ENCODE results near the gene POTEM. TPM values are rescaled to one million over a fixed set of nuclear protein-coding genes. Genes with fewer than 3 reads are reported as not detected.
"Not testable (repeated sequence)": the region's sequence is repeated elsewhere in the genome, so short reads cannot be mapped to it uniquely, and the experiment has no call there.

POTEM gene
- total and polyA plus RNA-seq, 2 donors (not counting 3 experiments of a cell fraction or from before 2014, with no cell fraction given) = not detected

- FAIRE-seq; H3K36me3 ChIP-seq (ENCODE audit: control insufficient read depth in 2 of 2, extremely low read depth in 1 of 2, insufficient read depth in 2 of 2, low read length in 2 of 2); H3K9me3 ChIP-seq (replicated peaks; ENCODE audit: control insufficient read depth, insufficient read depth, low read length); H3K9me1 ChIP-seq (replicated peaks; ENCODE audit: control insufficient read depth, extremely low read depth, insufficient read depth, low read length); dilution Hi-C loops (cut with MboI; ENCODE audit: extremely low pct_ligation_motif_present, low sequenced_read_pairs); H3K27me3 ChIP-seq (ENCODE audit: control insufficient read depth in 2 of 2, insufficient read depth in 2 of 2, low read length in 2 of 2); H4K20me1 ChIP-seq (replicated peaks; ENCODE audit: control insufficient read depth, extremely low read depth, insufficient read depth, low read length); H2AFZ ChIP-seq (ENCODE audit: low read depth, low read length); DNase-seq (ENCODE audit: low read depth, low spot score); H3K27ac ChIP-seq (ENCODE audit: insufficient read depth, low read depth, low read length); POLR2A ChIA-PET; H3K4me2 ChIP-seq (ENCODE audit: insufficient read depth, low read length); BruUV-seq (replicated peaks); CTCF ChIA-PET; H3K4me1 ChIP-seq (ENCODE audit: control insufficient read depth, extremely low read depth, insufficient read depth, low read length); H3K4me3 ChIP-seq (replicated peaks in 1 of 3; ENCODE audit: insufficient read depth in 1 of 3, low read depth in 1 of 3, low read length in 3 of 3); H3K9ac ChIP-seq (replicated peaks; ENCODE audit: extremely low read depth, insufficient read depth, low read length); intact Hi-C loops (cut with micrococcal nuclease); H3K79me2 ChIP-seq (ENCODE audit: control insufficient read depth, insufficient read depth, low read length): not testable (repeated sequence)
Measured at GRCh38 chr14:18936848-18937247, 30.4 kb upstream of the POTEM start.

- H3K4me1 ChIP-seq (ENCODE audit: control insufficient read depth, extremely low read depth, insufficient read depth, low read length); H3K27ac ChIP-seq (ENCODE audit: insufficient read depth, low read depth, low read length); dilution Hi-C loops (cut with MboI; ENCODE audit: extremely low pct_ligation_motif_present, low sequenced_read_pairs); H2AFZ ChIP-seq (ENCODE audit: low read depth, low read length); DNase-seq (ENCODE audit: low read depth, low spot score); H3K9me1 ChIP-seq (replicated peaks; ENCODE audit: control insufficient read depth, extremely low read depth, insufficient read depth, low read length); H3K9ac ChIP-seq (replicated peaks; ENCODE audit: extremely low read depth, insufficient read depth, low read length); FAIRE-seq; H3K4me2 ChIP-seq (ENCODE audit: insufficient read depth, low read length); CTCF ChIA-PET; BruUV-seq (replicated peaks); H3K36me3 ChIP-seq (ENCODE audit: control insufficient read depth in 2 of 2, extremely low read depth in 1 of 2, insufficient read depth in 2 of 2, low read length in 2 of 2); H3K9me3 ChIP-seq (replicated peaks; ENCODE audit: control insufficient read depth, insufficient read depth, low read length); H3K27me3 ChIP-seq (ENCODE audit: control insufficient read depth in 2 of 2, insufficient read depth in 2 of 2, low read length in 2 of 2); H4K20me1 ChIP-seq (replicated peaks; ENCODE audit: control insufficient read depth, extremely low read depth, insufficient read depth, low read length); intact Hi-C loops (cut with micrococcal nuclease); H3K79me2 ChIP-seq (ENCODE audit: control insufficient read depth, insufficient read depth, low read length); H3K4me3 ChIP-seq (replicated peaks in 1 of 3; ENCODE audit: insufficient read depth in 1 of 3, low read depth in 1 of 3, low read length in 3 of 3); POLR2A ChIA-PET: not testable (repeated sequence)
Measured at GRCh38 chr14:18938733-18939132, 28.5 kb upstream of the POTEM start.

- CTCF ChIA-PET; H3K4me3 ChIP-seq (replicated peaks in 1 of 3; ENCODE audit: insufficient read depth in 1 of 3, low read depth in 1 of 3, low read length in 3 of 3); H3K9me3 ChIP-seq (replicated peaks; ENCODE audit: control insufficient read depth, insufficient read depth, low read length); H3K36me3 ChIP-seq (ENCODE audit: control insufficient read depth in 2 of 2, extremely low read depth in 1 of 2, insufficient read depth in 2 of 2, low read length in 2 of 2); H3K4me1 ChIP-seq (ENCODE audit: control insufficient read depth, extremely low read depth, insufficient read depth, low read length); H3K79me2 ChIP-seq (ENCODE audit: control insufficient read depth, insufficient read depth, low read length); dilution Hi-C loops (cut with MboI; ENCODE audit: extremely low pct_ligation_motif_present, low sequenced_read_pairs); H2AFZ ChIP-seq (ENCODE audit: low read depth, low read length); H4K20me1 ChIP-seq (replicated peaks; ENCODE audit: control insufficient read depth, extremely low read depth, insufficient read depth, low read length); BruUV-seq (replicated peaks); intact Hi-C loops (cut with micrococcal nuclease); FAIRE-seq; H3K9ac ChIP-seq (replicated peaks; ENCODE audit: extremely low read depth, insufficient read depth, low read length); POLR2A ChIA-PET; H3K27ac ChIP-seq (ENCODE audit: insufficient read depth, low read depth, low read length); H3K9me1 ChIP-seq (replicated peaks; ENCODE audit: control insufficient read depth, extremely low read depth, insufficient read depth, low read length); H3K4me2 ChIP-seq (ENCODE audit: insufficient read depth, low read length); H3K27me3 ChIP-seq (ENCODE audit: control insufficient read depth in 2 of 2, insufficient read depth in 2 of 2, low read length in 2 of 2): not testable (repeated sequence)
- peak; percentile 0 for DNase-seq (ENCODE audit: low read depth, low spot score)
Measured at GRCh38 chr14:18949939-18950338, 17.3 kb upstream of the POTEM start.

GRCh38 chr14:18953085-18953484 is 14.1 kb upstream of the POTEM start:
- H3K27ac ChIP-seq (ENCODE audit: insufficient read depth, low read depth, low read length); H3K4me2 ChIP-seq (ENCODE audit: insufficient read depth, low read length); dilution Hi-C loops (cut with MboI; ENCODE audit: extremely low pct_ligation_motif_present, low sequenced_read_pairs); FAIRE-seq; H3K4me1 ChIP-seq (ENCODE audit: control insufficient read depth, extremely low read depth, insufficient read depth, low read length); POLR2A ChIA-PET; H2AFZ ChIP-seq (ENCODE audit: low read depth, low read length); H4K20me1 ChIP-seq (replicated peaks; ENCODE audit: control insufficient read depth, extremely low read depth, insufficient read depth, low read length); H3K4me3 ChIP-seq (replicated peaks in 1 of 3; ENCODE audit: insufficient read depth in 1 of 3, low read depth in 1 of 3, low read length in 3 of 3); H3K79me2 ChIP-seq (ENCODE audit: control insufficient read depth, insufficient read depth, low read length); H3K27me3 ChIP-seq (ENCODE audit: control insufficient read depth in 2 of 2, insufficient read depth in 2 of 2, low read length in 2 of 2); H3K36me3 ChIP-seq (ENCODE audit: control insufficient read depth in 2 of 2, extremely low read depth in 1 of 2, insufficient read depth in 2 of 2, low read length in 2 of 2); H3K9me1 ChIP-seq (replicated peaks; ENCODE audit: control insufficient read depth, extremely low read depth, insufficient read depth, low read length); H3K9ac ChIP-seq (replicated peaks; ENCODE audit: extremely low read depth, insufficient read depth, low read length); intact Hi-C loops (cut with micrococcal nuclease); H3K9me3 ChIP-seq (replicated peaks; ENCODE audit: control insufficient read depth, insufficient read depth, low read length); BruUV-seq (replicated peaks); CTCF ChIA-PET: not testable (repeated sequence)
- peak; percentile 0 for DNase-seq (ENCODE audit: low read depth, low spot score)
